NCI-H2107 treated with DMSO at 0.1 percent for 48 hours (cell line): Measurements from ENCODE around the gene TUBAL3.
A peak's percentile ranks its signal among the peaks of the same experiment; 100 is the strongest.
"Not testable (repeated sequence)": the region's sequence is repeated elsewhere in the genome, so short reads cannot be mapped to it uniquely, and the experiment has no call there.

ENCODE experiments used
- DNase-seq: peaks from one replicate; lab custom pipeline; 2025; ENCODE audit not compliant: unreplicated experiment; lab: John Stamatoyannopoulos, UW

TUBAL3 gene

DNA sequence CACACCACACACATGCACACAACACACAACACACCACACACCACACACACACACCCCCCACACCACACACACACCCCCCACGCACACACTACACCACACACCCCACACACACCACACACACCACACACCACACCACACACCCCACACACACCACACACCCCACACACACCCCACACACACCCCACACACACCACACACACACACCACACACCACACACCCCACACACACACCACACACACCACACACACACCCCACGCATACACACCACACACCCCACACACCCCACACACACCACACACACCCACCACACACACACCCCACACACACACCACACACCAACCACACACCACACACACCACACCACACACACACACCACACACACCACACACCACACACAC lies 23.4 kb downstream of the TUBAL3 start:
- no peak for DNase-seq

DNA sequence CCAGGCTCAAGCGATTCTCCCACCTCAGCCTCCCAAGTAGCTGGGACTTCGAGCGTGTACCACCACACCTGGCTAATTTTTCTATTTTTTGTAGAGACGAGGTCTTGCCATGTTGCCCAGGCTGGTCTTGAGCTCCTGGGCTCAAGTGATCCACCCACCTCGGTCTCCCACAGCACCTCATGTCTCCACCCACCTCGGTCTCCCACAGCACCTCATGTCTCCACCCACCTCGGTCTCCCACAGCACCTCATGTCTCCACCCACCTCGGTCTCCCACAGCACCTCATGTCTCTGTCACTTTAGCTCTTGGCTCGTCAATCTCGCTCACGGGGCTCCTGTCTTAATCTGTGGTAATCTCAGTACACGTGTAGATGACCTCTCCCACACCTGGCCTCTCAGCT lies 24.2 kb downstream of the TUBAL3 start:
- not testable (repeated sequence) for DNase-seq

DNA sequence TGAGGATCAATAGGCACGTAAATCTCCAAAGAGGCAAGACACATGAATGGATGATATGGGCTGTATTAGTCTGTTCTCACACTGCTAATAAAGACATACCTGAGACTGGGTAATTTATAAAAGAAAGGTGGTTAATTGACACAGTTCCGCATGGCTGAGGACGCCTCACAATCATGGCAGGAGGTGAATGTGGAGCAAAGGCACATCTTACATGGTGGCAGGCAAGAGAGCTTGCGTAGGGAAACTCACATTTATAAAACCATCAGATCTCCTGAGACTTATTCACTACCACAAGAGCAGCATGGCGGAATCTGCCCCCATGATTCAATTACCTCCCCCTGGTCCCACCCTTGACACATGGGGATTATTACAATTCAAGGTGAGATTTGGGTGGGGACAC lies 25.4 kb downstream of the TUBAL3 start:
- DNase-seq, result not testable (repeated sequence)

GRCh38 chr10:5376450-5376849 lies 28.2 kb downstream of the TUBAL3 start:
- no peak for DNase-seq

GRCh38 chr10:5373891-5374611 lies 30.6 kb downstream of the TUBAL3 start:
- no peak for DNase-seq

DNA sequence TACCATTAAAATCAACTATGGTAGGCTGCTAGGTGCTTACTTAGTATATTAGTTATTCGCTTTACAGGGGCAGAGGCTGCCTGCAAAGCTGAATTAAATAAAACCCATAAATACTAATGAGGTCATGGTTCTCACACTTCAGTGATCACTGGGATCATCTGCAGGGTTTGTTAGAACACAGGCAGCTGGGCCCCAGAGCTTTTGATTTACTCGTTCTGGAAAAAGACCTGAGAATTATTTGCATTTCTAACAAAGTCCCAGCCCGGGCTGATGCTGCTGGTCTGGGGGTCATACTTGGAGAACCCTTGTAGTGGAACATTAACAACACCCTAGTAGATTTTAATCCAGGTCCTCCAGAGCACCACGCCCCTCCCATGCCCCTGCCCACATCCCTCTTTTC lies 31.3 kb downstream of the TUBAL3 start:
- no peak for DNase-seq

GRCh38 chr10:5370493-5371352 lies 33.9 kb downstream of the TUBAL3 start:
- no peak for DNase-seq

DNA sequence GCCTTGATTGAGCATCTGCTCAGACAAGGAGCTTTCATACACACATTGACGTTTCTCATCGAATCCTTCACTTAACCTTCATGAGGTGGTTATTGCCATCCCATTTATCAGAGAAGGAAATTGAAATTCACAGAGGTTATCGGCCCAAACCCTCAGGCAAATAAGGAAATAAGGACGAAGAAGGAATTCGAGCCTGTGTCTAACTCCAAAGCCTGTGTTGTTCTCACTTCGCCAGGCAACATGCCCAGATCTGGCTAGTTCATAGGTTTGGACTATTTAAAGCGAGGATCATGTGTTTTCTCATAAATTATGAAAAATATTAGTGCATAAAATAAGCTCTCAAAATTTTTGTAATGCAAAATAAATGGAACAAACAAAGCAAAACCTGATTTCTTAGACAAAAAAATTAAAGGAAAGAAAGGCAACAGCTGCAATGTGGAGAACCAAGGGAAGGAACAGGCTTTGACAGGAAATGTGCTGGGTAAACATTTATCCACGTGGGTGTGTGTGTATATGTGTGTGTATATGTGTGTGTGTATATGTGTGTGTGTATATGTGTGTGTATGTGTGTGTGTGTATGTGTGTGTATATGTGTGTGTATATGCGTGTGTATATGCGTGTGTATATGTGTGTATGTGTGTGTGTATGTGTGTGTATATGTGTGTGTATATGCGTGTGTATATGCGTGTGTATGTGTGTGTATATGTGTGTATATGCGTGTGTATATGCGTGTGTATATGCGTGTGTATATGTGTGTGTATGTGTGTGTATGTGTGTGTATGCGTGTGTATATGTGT lies 35.1 kb downstream of the TUBAL3 start:
- DNase-seq, result no peak

DNA sequence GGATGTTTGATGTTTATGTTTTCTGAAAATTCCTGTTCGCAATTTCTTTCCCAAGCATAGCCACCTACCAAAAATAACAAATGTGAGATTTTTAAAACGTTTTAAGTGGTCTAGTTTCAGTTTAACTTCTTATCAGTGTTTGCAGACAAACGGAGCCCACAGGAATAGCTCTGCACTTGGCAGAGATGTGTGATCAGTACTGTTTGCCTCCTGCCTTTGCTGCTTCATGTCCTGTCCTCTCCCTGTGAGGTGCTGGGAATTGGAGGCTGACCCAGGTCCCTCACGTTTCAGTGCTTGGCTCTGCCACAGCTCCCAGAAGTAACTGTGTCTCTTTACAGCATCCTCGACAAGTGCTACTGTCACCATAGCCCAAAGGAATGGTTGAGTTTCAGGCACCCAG lies 38.7 kb downstream of the TUBAL3 start:
- no peak for DNase-seq

DNA sequence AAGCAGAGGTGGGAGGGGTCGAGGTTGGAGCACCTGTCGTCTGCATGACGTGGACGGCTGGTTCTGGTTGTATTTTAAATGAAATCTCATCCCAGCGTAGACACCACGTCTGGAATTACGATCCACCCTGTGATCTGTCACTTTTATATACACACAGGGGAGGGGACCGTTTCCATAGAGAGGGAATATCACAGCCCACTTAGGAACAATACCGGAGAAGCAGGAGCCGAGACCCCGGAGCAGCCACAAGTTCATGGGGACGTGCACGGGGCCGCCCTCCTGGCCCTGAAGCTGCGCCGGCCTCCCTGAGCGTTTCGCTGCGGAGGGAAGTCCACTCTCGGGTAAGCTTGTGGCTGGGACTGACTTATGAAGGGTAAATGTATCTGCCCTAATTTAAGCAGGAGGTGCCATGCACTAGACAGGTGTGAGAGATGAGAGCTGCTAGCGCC lies 39.7 kb downstream of the TUBAL3 start, which contains the start of gene UCN3:
Gene UCN3 (plus strand): TSS at position 77 of the 449 bp plus-strand sequence. CDS start 8,755 bp downstream, outside the sequence.
- DNase-seq, result peak; percentile 8

DNA sequence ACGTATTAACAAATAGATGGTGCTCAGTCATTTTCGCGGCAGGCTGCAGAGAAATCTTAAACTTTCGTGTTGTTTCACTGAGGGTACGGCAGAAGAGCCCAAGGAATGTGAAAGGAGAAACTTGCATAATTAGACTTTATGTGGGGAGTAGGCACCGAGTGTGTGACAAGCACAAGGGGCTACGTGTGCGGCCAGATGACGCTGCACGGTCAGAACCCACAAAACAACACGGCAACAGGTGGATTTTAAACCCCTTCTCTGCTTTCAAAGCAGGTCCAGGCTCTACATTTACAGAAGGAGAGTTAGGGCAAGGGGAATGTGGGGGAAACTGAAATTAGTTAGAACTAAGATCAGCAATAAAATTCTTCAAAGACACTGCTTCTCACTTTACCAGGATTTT lies 40.3 kb downstream of the TUBAL3 start:
- no peak for DNase-seq

DNA sequence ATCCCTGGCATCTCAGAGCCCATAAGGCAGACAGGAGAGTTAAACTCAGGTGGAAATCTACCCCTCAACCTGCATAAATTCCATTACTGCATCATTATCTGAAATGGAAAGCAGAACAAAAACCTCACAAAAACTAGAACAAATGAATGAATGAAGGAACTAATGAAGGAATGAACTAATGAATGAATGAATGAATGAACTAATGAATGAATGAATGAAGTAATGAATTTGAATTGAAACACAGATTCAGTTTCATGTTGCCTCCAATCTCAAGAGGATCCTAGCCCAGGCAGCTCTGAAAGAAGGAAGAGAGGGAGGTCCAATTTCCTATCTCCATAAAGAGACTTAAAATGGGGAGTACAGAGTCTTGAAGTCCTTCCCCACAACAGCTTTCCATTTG lies 41.8 kb downstream of the TUBAL3 start:
- no peak for DNase-seq

DNA sequence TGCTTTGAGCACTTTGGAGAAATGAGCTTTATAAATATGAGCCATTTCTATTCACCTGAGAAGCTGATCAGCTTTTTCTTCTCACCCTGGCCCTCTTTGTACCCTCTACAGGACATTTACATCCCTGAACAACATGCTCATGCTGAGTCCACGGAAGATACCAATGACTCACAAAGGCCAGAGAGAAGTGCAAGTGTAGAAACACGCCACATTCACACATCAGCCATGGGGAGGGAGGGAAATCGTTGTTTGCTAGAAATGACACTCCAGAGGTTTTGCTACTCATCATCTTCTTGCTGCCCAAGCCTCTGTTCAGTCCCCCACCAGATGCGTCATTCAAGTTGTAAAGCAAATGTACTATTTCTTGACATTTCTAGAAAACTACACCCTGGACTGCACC lies 42.7 kb downstream of the TUBAL3 start:
- DNase-seq, result no peak

- no peak for DNase-seq
These were observed 44.2 kb downstream of the TUBAL3 start for GRCh38 chr10:5360318-5360915.

GRCh38 chr10:5356302-5356763 lies 48.3 kb downstream of the TUBAL3 start:
- DNase-seq, result no peak

DNA sequence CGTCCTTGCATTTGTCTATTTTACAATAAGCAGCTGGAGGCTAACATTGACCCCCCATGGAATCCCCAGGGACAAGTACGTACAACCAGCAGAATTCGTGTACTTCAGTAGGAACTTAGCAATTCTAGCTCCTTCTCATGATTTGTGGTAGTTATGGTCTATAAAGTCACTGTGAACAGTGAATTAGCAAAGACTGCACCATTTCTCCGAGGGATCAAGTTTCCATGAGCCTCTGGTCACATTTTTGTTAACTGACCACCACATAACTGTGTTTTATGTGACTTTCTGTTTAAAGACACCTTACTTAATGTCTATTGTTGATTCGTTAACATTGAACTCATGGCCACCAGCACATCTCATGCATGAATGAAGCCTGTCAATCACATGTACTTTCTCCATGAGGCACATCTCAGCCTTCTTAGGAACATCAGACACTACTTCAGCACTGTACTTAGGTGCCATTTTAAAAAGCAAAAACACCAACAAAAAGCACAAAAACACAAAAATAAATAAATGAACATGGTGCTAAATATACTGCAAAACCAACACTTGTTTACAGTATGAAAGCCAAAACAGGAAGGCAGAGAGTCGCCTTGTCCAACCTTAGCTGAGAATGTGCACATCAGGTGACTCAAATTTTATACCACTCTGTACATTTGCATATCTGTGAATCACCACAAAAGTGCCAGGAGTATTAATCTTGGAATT lies 48.9 kb downstream of the TUBAL3 start:
- no peak for DNase-seq

- DNase-seq, result no peak
These were observed 50.6 kb downstream of the TUBAL3 start for GRCh38 chr10:5354068-5354467.

GRCh38 chr10:5349362-5349761 lies 55.3 kb downstream of the TUBAL3 start:
- DNase-seq, result no peak

- DNase-seq, result no peak
These were observed 57.7 kb downstream of the TUBAL3 start for GRCh38 chr10:5346881-5347280.

GRCh38 chr10:5344746-5345145 lies 59.9 kb downstream of the TUBAL3 start:
- DNase-seq, result no peak
